Skin epidermis (tissue), 12 donors: ENCODE measurements around the gene SLC20A1.
"Not testable (repeated sequence)": the region's sequence is repeated elsewhere in the genome, so short reads cannot be mapped to it uniquely, and the experiment has no call there.

ENCODE experiments used
- H3K27ac ChIP-seq, 21 experiments: fragments of 200-600 bp; sonication (generic) in 11 of 21; one replicate each; pipeline ENCODE4 v1.5.0; 2020; ENCODE audit warnings: mild to moderate bottlenecking in 3 of 21, inconsistent platforms in 2 of 21, moderate library complexity in 2 of 21
- H3K4me3 ChIP-seq, 7 experiments: fragments of 200-600 bp; sonication (generic) in 2 of 7; one replicate each; pipeline ENCODE4 v1.5.0; 2020; ENCODE audit warnings: inconsistent platforms in 2 of 7, mild to moderate bottlenecking in 2 of 7, moderate library complexity in 1 of 7

The SLC20A1 gene

DNA sequence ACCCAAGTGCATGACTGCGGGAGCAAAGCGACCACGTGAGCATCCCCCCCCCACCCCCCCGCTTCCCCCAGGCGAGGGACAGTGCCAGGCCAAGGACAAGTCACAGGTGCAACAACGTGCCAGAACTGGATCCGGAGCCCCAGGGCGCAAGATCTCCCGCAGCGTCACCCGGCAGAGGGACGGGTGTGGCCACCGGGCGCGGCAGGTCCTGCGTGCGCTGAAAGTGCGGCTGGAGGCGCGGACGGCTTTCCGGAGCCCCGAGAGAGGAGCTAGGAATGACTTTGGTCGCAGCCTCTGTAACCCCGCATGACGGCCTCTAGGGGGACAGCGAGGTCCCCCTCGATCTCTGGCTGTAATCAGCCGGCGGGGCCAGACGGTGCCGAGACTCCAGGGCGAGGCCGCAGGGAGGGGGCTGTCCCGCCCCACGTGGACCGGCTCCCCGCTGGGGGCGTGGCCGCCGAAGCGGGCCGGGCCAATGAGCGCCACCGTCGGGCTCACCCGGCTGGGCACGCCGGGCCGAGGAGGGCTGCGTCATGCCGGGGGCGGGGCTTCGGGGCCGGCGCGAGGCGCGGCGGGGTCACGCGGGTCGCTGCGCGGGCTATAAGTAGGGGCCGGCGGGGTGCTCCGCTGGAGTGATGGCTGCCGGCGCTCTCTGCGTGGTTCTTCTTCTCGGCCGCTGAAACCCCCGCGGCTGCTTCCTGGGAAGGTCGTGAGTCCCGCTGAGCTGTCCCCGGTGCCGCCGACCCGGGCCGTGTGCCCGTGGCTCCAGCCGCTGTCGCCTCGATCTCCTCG is at the start of gene SLC20A1:
SLC20A1 (plus strand) TSS at position 630 of the 792 bp plus-strand sequence. CDS start 890 bp downstream, outside the sequence.
- peak within 1 kb of the TSS; percentile 73 to 98 (median 95) for H3K27ac ChIP-seq
- H3K4me3 ChIP-seq = peak within 1 kb of the TSS; percentile 62 to 92 (median 80)

DNA sequence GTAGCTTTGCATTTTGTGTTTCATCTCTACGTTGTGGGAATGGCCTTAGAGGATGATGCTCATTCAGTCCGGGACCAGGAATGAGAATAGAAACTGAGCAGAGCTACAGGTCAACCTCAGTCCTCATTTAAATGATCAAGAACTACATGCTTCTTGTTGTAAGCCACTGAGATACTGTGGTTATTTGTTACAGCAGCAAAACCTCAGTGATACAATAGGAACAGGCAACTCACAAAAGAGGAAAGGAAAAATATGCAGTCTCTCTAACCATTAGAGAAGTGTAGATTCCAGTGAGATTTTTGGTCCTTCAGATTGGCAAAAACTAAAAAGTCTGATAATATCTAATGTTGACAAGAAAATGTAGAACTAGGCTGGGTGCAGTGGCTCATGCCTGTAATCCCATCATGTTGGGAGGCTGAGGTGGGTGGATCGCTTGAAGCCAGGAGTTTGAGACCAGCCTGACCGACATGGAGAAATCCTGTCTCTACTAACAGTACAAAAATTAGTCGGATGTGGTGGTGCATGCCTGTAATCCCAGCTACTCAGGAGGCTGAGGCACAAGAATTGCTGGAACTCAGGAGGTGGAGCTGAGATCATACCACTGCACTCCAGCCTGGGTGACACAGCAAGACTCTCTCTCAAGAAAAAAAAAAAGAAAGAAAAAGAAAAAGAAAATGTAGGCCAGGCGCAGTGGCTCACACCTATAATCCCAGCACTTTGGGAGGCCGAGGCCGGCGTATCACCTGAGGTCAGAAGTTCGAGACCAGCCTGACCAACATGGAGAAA is 48.0 kb upstream of the SLC20A1 start:
- H3K27ac ChIP-seq = no peak overlapping the region
- no peak overlapping the region for H3K4me3 ChIP-seq

GRCh38 chr2:112600634-112601033 is 45.1 kb upstream of the SLC20A1 start:
- Histone ChIP-seq H3K27ac (no peak overlapping the region), H3K4me3 (no peak overlapping the region)

GRCh38 chr2:112601754-112602153 is 44.0 kb upstream of the SLC20A1 start:
- Histone ChIP-seq H3K27ac (no peak overlapping the region), H3K4me3 (no peak overlapping the region)

- Histone ChIP-seq H3K4me3 (no peak overlapping the region), H3K27ac (no peak overlapping the region)
These were observed 42.8 kb upstream of the SLC20A1 start for GRCh38 chr2:112602917-112603316.

DNA sequence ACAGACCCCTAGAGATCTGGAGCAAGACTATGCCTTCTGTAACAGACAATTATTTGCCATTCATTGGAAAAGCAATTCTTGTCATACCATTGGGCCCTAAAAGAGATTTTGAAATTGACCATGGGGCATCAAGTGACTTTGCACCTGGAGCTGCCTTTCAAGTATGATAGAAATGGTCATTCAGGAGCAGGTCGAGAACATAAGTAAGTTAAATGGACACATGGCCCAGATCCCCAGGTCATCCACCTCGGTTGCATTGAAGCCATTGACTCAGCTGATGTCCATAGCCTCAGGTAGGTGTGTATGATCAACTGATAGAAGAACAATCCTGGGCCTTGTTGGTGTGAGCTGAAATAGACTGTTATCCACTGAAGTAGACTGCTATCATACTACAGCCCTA is 42.0 kb upstream of the SLC20A1 start:
- H3K27ac ChIP-seq = no peak overlapping the region
- H3K4me3 ChIP-seq = no peak overlapping the region

GRCh38 chr2:112604952-112605351 is 40.8 kb upstream of the SLC20A1 start:
- H3K27ac ChIP-seq = no peak overlapping the region
- H3K4me3 ChIP-seq = no peak overlapping the region

GRCh38 chr2:112605926-112606325 is 39.8 kb upstream of the SLC20A1 start:
- Histone ChIP-seq H3K27ac (no peak overlapping the region), H3K4me3 (no peak overlapping the region)

DNA sequence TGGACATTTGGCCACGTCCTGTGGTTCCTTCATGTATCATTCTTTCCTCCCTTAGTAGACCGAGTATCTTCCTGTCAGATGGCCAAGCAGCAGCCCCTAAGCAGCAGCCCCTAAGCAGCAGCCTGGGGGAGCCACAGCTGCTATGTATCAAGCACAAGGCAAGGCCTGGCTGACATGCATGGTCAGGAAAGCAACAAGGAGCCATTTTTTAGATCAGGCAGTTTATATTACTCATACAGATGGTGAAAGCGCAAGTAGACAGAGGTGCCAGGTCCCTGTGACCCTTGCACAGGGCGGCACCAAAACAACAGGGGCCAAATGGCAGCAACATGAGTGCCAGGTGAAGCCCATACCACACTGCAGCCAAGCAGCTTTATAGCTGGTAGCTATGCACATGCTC is 39.2 kb upstream of the SLC20A1 start:
- Histone ChIP-seq H3K27ac (no peak overlapping the region), H3K4me3 (no peak overlapping the region)

DNA sequence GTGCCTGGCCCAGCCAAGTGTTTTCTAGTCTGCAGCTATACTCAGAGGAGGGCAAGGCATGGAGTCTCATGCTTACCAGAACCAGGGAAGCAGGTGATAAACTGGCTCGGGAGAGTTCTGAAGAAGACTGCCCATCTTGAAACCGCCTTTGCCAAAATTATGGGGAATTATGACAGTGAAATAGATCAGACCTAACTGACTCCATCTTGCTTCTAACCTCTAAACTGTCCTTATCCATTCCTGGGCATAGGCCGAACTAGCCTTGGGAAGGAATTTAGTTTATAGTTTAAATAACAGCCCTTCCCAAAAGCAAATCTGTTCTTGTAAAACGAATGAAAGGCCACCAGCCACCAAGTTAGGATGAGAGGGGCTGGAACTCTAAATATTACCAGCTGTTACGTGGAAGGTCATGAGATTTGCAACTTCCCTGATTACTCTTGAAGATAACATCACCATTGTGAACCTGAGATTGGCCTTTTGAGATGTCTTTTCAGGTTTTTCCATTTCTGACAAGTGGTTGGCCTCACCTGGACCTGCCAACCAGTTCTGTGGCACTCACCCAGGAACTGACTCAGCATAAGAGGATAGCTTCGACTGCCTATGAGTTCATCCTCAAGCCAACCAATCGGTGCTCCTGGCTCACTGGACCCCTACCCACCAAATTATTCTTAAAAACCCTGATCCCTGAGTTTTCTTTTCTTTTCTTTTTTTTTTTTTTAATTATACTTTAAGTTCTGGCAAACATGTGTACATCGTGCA is 37.9 kb upstream of the SLC20A1 start:
- H3K4me3 ChIP-seq = no peak overlapping the region
- no peak overlapping the region for H3K27ac ChIP-seq

DNA sequence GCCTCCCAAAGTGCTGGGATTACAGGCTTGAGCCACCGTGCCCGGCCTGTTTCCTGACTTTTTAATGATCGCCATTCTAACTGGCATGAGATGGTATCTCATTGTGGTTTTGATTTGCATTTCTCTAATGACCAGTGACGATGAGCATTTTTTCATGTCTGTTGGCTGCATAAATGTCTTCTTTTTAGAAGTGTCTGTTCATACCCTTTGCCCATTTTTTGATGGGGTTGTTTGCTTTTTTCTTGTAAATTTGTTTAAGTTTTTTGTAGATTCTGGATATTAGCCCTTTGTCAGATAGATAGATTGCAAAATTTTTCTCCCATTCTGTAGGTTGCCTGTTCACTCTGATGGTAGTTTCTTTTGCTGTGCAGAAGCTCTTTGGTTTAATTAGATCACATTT is 36.4 kb upstream of the SLC20A1 start:
- not testable (repeated sequence) for H3K4me3 ChIP-seq, H3K27ac ChIP-seq

DNA sequence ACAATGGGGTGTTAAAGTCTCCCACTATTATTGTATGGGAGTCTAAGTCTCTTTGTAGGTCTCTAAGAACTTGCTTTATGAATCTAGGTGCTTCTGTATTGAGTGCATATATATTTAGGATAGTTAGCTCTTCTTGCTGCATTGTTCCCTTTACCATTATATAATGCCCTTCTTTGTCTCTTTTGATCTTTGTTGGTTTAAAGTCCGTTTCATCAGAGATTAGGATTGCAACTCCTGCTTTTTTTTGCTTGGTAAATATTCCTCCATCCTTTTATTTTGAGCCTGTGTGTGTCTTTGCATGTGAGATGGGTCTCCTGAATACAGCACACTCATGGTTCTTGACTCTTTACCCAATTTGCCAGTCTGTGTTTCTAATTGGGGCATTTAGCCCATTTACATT is 33.5 kb upstream of the SLC20A1 start:
- not testable (repeated sequence) for H3K27ac ChIP-seq, H3K4me3 ChIP-seq

DNA sequence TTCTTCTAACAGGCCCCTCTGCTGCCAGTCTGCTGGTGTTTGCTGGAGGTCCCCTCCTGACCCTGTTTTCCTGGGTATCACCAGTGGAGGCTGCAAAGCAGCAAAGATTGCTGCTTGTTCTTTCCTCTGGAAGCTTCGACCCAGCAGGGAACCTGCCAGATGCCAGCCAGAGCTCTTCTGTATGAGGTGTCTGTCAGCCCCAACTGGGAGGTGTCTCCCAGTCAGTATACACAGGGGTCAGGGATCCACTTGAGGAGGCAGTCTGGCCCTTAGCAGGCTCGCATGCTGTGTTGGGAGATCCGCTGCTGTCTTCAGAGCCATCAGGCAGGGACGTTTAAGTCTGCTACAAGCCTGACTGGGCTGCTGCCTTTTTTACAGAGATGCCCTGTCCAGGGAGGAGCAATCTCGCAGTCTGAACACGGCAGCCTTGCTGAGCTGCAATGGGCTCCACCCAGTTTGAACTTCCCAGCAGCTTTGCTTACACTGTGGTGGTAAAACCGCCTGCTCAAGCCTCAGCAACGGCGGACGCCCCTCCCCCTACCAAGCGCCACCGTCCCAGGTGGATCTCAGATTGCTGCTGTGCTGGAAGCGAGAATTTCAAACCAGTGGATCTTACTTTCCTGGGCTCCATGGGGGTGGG is 31.4 kb upstream of the SLC20A1 start:
- Histone ChIP-seq H3K27ac (no peak overlapping the region), H3K4me3 (no peak overlapping the region)

GRCh38 chr2:112615051-112615450 is 30.7 kb upstream of the SLC20A1 start:
- Histone ChIP-seq H3K4me3 (no peak overlapping the region), H3K27ac (no peak overlapping the region)

DNA sequence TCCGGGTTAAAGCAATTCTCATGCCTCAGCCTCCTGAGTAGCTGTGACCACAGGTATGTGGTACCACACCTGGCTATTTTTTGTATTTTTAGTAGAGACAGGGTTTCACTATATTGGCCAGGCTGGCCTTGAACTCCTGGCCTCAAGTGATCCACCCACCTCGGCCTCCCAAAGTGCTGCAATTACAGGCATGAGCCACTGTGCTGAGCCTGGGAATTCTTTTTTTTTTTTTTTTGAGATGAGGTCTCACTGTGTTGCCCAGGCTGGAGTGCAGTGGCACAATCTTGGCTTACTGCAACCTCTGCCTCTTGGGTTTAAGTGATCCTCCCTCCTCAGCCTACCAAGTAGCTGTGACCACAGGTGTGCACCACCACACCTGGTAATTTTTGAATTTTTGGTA is 29.9 kb upstream of the SLC20A1 start:
- not testable (repeated sequence) for H3K27ac ChIP-seq, H3K4me3 ChIP-seq

- Histone ChIP-seq H3K4me3 (no peak overlapping the region), H3K27ac (no peak overlapping the region)
These were observed 27.4 kb upstream of the SLC20A1 start for GRCh38 chr2:112618383-112618782.

DNA sequence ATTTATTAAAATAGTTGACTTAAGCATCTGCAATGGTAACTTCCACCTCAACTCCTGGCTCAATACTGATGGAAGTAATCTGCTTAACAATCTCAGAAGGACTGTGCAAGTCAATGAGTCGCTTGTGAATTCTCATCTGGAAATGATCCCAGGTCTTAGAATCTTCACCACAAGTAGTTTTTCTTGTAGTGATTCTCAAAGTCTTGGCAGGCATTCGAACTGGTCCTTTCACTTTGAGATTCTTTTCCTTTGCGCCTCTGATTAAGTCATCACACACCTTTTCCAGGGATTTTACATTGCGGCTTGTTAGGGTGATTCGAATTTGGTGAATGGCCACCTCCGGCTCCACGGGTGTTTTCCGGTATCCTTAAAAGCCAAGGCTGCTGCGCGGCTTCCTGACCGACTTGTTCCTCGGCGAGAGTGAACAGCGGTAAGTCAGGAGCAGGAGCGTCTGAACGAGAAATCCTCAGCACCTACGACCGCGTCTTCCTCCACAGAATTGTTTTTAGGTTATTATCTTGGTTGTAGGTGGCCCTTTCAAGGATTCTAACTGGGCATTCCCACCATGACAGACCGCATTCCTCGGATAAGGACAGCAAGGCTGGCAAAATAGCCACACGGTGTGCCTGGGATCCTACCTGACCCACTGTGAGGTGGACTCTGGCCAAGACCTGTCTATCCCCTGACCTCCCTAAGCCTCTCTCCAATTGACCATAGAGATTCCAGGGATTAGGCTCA is 23.8 kb upstream of the SLC20A1 start:
- peak overlapping the region in 8 of 21 experiments; percentile 14 to 76 (median 66) for H3K27ac ChIP-seq
- peak overlapping the region in 2 of 7 experiments; percentile 3 to 17 for H3K4me3 ChIP-seq

DNA sequence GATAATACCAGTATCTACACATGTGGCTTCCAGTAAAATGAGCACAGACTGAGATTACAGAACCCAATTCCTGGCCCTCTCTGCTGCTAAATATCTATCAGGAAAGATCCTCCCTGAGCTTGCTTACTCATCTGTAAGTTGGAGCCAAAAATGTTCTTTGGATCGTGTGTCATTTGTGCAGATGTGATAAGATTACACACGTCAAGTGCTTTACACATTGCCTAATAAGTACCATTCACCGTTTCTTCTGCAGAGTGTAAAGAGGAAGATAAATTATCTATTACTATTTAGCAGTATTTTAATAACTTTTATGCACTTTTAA is 23.2 kb upstream of the SLC20A1 start:
- Histone ChIP-seq H3K4me3 (no peak overlapping the region), H3K27ac (peak overlapping the region in 6 of 21 experiments; percentile 14 to 76 (median 66))
